NB4 (cell line): ENCODE data around the gene MYH4.

Source experiments
- MYC ChIP-seq: IDR thresholded peaks from 2 replicates; pipeline ENCODE4 v1.6.1; 2011; ENCODE audit warnings: low read depth, low read length
- POLR2A ChIP-seq: IDR thresholded peaks from 2 replicates; pipeline ENCODE4 v1.6.1; 2011; ENCODE audit warnings: mild to moderate bottlenecking; ENCODE audit not compliant: insufficient read length; ENCODE audit errors: extremely low read depth
- TF ChIP-seq, protein P1 (sequence below): IDR thresholded peaks from one replicate; pipeline ENCODE4 v1.5.1; 2012; ENCODE audit warnings: low read depth, low read length
- TF ChIP-seq, protein P2 (sequence below): IDR thresholded peaks from 2 replicates; pipeline ENCODE4 v1.6.1; 2011; ENCODE audit warnings: low read depth, low read length

DNA sequence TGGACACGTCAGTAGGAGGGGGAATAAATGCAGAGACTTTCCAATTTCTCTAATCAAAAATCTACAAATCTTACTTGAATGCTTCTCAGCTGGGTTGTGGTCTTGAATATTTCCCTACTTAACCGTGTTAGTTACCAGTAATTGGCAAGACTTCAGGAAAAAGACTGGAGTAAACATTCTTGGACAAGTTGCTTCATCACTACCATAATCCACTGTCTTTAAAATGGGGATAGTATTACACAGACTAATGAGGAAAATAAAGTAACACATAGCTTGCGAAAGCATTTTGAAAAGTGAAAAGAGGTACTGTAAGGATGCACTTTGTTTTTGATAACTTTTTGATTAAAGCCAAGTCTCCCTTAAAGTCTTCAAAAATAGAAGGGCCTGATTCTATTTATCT lies 30.6 kb upstream of the MYH4 start:
- TF ChIP-seq, protein P1, sequence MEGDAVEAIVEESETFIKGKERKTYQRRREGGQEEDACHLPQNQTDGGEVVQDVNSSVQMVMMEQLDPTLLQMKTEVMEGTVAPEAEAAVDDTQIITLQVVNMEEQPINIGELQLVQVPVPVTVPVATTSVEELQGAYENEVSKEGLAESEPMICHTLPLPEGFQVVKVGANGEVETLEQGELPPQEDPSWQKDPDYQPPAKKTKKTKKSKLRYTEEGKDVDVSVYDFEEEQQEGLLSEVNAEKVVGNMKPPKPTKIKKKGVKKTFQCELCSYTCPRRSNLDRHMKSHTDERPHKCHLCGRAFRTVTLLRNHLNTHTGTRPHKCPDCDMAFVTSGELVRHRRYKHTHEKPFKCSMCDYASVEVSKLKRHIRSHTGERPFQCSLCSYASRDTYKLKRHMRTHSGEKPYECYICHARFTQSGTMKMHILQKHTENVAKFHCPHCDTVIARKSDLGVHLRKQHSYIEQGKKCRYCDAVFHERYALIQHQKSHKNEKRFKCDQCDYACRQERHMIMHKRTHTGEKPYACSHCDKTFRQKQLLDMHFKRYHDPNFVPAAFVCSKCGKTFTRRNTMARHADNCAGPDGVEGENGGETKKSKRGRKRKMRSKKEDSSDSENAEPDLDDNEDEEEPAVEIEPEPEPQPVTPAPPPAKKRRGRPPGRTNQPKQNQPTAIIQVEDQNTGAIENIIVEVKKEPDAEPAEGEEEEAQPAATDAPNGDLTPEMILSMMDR = no peak
- TF ChIP-seq POLR2A (no peak), MYC (no peak)
- TF ChIP-seq, protein P2, sequence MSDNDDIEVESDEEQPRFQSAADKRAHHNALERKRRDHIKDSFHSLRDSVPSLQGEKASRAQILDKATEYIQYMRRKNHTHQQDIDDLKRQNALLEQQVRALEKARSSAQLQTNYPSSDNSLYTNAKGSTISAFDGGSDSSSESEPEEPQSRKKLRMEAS = no peak
